ENCODE data around the gene KIF27. TPM values are rescaled to one million over a fixed set of nuclear protein-coding genes. Genes with fewer than 3 reads are reported as not detected.
"Not testable (repeated sequence)": the region's sequence is repeated elsewhere in the genome, so short reads cannot be mapped to it uniquely, and the experiment has no call there.

The KIF27 gene
- total RNA-seq, 1 donor: 2.7 TPM

DNA sequence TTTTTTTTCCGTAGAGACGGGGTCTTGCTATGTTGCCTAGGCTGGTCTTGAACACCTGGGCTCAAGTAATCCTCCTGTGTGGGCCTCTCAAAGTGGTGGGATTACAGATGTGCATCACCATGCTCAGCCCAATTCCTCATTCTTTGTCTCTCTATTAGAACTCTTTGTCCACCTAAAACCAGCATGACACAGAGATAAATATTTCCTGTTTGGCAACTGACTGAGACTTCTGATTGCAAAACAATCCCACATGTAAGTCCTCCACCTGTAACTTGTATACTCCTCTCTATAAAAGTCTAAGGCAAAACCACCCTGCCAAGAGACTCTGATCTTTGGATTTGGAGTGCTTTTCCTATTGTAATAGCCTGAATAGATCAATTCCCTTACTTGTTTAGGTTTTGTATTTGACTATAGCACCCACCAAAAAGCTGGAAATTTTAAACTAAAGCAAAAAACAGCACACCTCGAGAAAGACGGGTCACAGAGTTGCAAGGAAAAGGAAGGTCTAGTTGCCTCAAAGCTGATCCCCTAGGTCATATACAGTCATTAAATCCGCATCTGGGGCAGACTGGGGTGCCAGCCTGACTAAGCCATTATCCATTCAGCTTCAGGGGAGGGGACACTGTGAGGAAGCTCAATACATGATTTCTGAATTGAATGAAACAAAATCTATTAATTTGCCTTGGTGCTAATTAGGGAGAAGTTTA is 13.5 kb upstream of the KIF27 start:
- peak in 1 of 3 donors; percentile 15 for DNase-seq (ENCODE audit: low read depth in 2 of 3, low spot score in 2 of 3)

DNA sequence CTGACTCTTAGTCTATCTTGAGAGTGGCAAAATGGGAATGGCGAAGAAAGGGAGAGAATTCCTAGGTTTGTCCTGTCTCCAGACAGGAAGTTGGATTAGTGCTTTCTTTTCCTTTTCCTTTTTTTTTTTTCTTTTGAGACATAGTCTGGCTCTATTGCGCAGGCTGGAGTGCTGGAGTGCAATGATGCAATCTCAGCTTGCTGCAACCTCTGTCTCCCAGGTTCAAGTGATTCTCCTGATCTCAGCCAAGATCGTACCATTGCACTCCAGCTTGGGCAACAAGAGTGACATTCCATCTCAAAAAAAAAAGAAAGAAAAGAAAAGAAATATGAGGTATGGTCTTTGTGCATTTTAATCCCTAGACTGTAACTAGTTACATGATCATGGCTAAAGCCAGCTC is 12.6 kb upstream of the KIF27 start:
- DNase-seq (ENCODE audit: low read depth in 2 of 3, low spot score in 2 of 3): no peak

DNA sequence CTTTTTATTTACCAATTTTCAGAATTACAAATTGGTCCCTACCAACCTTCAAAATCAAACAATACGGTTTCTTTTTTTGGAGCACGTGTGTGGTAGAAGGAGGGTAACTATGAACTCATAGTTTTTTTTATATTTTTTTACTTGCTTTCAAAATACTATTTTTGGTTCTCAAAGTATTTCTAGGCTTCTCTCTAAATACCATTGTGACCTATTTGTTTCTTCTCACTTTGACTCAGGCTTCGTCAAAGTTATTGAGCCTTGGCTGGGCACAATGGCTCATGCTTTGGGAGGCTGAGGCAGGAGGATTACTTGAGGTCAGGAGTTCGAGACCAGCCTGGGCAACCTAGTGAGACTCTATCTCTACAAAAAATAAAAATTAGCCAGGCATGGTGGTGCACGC is 11.6 kb upstream of the KIF27 start:
- no peak for DNase-seq (ENCODE audit: low read depth in 2 of 3, low spot score in 2 of 3)

DNA sequence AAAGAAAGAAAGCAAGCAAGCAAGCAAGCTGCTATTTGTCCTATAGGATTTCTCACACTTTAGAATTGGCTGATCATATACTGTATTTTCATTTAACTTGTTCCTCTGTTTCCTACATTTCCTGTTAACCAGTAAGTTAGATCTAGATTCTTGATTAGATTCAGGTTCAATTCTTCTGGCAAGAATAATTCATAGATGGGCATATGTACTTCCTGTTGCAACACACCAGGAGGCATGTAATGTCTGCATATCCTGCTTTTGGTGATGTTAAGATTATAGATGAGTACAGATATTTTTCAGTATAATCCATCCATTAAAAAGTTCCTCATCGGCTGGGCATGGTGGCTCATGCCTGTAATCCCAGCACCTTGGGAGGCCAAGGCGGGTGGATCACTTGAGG is 10.8 kb upstream of the KIF27 start:
- peak in 1 of 3 donors; percentile 11 for DNase-seq (ENCODE audit: low read depth in 2 of 3, low spot score in 2 of 3)

DNA sequence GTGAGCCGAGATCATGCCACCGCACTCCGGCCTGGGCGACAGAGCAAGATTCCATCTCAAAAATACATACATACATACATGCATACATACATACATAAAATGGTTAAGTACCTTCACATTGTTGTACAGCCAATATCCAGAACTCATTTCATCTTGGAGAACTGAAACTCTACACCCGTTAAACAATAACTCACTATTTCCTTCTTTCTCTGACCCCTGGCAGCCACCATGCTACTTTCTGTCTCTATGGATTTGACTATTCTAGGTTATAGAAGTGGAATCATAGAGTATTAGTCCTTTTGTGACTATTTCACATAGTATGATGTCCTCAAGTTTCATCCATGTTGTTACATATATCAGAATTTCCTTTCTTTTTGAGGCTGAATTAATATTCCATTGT is 9.6 kb upstream of the KIF27 start:
- DNase-seq (ENCODE audit: low read depth in 2 of 3, low spot score in 2 of 3): no peak

DNA sequence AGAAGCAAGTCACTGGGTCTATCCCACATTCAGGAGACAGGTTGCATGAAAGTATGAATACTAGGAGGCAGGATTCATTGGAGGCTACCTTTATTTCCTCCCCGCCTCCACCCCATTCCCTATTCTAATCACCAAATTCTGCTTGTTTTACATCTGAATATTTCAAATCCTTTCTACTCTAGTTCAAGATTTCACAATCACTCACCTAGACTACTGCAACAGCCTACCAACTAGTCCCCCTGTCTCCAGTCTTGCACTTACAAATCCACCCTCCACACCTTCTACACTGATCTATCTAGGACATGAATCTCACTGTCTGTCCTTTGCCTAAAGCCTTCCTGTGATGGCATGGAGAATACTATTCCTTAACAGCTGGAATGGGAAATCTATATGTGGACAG is 6.4 kb upstream of the KIF27 start:
- no peak for DNase-seq (ENCODE audit: low read depth in 2 of 3, low spot score in 2 of 3)

DNA sequence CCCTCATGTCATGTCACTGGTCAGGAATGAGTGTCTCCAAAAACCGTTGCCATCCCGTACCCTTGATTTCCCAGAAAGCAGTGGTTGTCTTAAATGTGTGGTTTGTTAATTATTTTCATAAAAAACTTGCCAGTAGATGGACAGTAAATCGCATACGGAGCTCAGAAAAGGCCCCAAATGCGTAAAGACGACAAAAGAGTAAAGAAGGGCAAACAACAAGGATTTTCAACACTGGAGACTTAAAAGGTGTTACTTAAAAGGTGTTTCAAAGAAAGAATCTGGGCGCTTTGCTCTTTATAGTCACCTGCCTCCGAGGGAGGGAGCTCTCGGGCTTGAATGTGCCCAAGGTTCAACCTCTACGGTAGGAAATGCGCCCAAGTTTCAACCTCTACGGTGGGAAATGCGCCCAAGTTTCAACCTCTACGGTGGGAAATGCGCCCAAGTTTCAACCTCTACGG is 734 bp downstream of the KIF27 start:
- peak in 1 of 3 donors; percentile 39 for DNase-seq (ENCODE audit: low read depth in 2 of 3, low spot score in 2 of 3)

DNA sequence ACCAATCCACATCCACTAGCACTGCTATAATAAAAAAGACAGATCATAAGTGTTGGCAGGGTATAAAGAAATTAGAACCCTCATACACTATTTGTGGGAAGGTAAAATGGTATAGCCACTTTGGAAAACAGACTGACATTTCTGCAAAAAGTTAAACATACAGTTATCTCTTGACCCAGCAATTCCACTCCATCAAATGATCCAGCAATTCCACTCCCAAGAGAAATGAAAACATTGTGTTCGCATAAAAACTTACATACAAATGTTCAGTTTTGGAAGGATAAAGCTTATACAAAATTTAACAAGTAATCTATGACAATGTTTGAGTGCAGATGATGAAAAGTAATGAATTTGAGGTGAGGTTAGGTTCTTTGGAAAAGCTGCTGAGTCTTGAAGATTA is 2.1 kb downstream of the KIF27 start:
- DNase-seq (ENCODE audit: low read depth in 2 of 3, low spot score in 2 of 3): no peak

DNA sequence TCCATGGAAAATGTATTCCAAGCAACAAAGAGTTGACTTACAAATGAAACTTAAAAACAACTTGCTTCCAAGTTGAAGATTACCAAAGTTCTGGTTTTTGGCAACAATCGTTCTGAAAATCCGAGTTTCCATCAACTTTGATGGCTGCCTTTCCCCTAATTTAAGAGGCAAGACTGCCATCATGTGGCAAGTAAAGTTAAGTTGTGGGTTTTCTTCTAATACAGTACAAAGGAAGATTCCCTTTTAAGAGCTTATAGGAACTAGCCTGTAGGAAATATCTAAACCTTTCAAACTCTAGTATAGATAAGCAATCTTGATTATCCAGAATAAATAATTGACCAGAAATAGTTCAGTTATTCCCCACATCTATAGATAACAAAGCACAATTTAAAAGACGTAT is 9.0 kb downstream of the KIF27 start:
- DNase-seq (ENCODE audit: low read depth in 2 of 3, low spot score in 2 of 3): peak in 1 of 3 donors; percentile 42

DNA sequence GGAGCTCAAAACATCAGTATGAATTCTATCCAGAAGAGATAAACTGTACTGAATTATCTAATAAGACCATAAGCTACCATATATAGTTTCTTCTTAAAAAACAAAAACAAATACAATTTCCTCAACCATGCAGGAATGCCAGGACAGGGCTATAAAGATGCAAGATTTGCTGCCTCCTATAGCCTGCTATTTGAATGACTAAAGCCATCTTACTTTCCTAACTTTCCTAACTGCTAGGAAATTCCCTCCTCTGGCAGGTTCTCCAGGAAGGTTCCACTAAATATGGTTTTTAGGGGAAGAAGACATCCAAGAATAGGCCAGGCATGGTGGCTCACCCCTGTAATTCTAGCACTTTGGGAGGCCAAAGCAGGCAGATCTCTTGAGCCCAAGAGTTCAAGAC is 15.1 kb downstream of the KIF27 start:
- no peak for DNase-seq (ENCODE audit: low read depth in 2 of 3, low spot score in 2 of 3)

DNA sequence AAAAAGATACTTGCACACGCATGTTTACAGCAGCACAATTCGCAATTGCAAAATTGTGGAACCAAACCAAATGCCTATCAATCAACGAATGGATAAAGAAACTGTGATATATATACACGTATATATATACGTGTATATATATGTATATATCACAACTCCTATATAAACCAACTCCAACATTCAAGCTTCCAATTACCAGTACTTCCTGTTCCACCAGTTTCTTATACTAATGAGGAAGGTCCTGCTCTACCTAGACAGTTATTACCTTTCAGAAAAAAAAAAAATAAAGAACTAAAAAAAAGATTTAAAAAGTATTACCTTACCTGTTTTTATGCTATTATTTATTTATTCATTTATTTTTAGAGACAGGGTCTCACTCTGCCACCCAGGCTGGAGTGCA is 20.6 kb downstream of the KIF27 start:
- DNase-seq (ENCODE audit: low read depth in 2 of 3, low spot score in 2 of 3): not testable (repeated sequence)

DNA sequence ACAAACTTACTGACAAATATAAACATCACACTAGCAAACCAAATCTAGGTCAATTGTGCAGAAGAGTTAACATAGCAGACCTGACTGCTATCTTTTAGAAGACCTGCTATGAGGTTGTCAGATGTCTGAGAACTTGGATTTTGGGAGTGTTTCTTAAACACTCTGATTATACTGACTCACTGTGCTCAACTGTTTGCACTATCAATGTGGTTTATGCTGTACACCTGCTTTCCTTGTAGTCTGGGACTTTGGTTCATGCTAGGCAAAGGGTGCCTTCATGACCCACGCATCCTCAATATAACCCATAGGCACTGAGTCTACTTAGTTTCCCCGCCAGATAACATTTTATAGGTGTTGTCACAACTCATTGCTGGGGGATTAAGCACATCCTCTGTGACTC is 26.9 kb downstream of the KIF27 start:
- not testable (repeated sequence) for DNase-seq (ENCODE audit: low read depth in 2 of 3, low spot score in 2 of 3)

DNA sequence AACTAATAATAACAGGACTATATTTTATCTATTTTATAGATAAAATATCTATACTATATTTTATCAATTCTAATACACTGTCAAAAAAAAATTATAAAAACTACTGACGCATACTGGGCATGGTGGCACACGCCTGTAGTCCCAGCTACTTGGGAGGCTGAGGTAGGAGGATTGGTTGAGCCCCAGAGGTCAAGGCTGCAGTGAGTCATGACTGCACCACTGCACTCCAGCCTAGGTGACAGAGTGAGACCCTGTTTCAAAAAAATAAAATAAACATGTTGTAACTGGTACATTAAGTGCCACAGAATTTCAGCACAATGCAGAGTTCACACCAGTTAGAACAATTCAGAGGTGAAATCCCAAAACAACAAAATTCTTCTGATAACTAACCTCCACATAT is 34.7 kb downstream of the KIF27 start:
- DNase-seq (ENCODE audit: low read depth in 2 of 3, low spot score in 2 of 3): not testable (repeated sequence)

DNA sequence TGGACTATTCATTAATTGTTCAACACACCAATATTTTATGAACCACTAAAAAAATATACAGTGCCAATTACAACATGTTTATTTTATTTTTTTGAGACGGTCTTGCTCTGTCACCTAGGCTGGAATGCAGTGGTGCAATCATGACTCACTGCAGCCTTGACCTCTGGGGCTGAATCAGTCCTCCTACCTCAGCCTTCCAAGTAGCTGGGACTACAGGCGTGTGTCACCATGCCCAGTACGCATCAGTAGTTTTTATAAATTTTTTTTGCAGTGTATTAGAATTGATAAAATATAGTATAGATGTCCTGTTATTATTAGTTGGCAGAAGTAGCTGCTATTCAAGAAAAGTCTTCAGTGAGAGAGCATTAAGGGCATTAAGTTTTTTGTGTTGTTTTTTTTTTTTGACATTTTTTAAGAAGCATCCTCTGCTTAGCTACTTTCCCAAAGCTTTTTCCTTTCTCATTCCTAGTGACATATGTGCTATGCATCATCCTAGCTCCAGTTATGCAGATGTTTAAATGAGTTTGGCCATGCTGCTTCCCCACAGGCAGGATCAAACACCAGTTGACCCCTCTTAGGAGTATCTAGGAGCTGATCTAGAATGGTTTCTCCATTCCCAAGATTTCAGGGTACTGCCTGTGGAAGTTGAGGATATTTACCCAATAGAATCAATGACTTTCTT is 35.5 kb downstream of the KIF27 start:
- DNase-seq (ENCODE audit: low read depth in 2 of 3, low spot score in 2 of 3): not testable (repeated sequence)

DNA sequence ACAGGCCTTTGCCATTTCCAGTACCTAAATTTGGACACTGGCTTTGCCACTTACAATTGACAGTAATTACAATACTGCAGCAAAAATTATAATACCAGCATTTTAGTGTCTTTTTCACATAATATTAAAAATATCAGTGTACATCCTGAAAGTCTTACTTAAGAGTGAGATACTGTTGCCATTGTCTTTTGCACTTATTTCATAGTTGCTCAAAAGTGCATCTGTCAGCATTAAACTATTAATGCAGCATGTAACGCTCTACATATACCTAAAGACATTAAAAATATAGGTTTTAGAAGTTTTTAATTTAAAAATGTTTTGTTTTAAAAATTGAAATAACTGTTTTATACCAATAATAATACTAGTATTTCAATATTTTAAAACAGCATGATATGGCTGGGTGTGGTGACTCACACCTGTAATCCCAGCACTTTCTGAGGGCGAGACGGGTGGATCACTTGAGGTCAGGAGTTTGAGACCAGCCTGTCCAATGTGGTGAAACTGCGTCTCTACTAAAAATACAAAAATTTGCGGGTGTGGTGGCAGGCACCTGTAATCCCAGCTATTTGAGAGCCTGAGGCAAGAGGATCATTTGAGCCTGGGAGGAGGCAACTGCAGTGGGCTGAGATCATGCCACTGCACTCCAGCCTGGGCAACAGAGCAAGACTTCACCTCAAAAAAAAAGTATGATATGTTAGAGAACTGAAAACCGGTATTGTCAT is 39.4 kb downstream of the KIF27 start:
- not testable (repeated sequence) for DNase-seq (ENCODE audit: low read depth in 2 of 3, low spot score in 2 of 3)

DNA sequence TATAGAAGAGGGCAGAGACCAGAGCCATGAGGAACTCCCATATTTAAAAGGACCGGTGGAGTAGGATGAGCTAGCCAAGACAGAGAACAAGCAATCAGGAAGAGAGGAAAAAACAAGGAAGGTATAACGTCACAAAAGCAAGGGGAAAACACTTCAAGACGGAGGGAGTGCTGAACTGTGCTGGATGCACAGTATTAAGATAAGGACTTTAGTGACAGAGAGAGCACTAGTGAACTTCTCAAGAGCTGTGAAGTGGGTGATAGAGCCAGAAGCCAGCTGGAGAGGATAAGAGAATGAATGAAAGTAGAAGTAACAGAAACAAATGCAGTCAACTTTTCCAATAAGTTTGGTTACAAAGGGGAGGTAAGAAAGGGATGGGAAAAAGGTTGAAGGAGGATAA is 45.7 kb downstream of the KIF27 start:
- DNase-seq (ENCODE audit: low read depth in 2 of 3, low spot score in 2 of 3): not testable (repeated sequence)

DNA sequence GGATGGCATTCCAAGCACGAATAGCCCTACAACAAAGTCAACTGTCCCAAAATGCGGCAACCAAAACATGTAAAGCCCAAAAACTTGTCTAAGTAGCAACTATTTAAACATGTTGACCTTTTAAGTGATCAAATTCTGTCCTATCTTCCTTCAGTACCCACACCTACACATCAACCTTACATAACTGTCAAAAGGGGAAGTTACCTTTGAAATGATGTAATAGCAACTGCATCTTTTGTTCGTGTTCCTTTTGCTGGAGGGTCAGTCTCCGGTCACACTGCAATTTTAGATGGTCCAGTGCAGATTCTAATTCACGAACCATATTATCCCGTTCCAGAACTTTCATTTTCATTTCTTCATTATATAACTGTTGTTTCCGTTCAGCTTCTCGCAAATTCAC is 71.3 kb downstream of the KIF27 start:
- not testable (repeated sequence) for DNase-seq (ENCODE audit: low read depth in 2 of 3, low spot score in 2 of 3)

DNA sequence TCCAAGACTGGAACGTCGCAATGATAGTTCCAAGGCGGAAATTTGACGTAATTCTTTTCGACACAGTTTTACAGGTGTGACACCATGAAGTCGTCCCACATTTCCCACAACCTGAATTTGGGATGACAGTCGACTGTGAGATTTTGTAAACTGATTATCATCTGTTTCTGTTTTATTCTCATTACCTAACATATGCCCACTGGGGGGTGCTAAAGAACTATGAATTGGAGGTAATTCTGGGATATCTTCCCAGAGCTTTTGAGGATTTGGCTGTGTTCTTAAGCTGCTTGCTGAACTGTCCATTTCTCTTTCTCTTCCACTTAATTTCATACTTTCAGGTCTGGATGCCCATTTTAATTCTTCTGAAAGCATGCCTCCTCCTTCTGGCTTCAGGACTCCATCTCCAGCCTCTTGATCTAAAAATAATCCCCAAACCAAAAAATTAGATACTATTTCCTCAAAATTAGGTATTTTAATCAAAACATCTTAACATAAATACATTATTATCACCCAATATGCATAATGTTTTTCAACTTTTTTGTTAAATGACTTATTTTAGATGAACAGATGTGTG is 84.1 kb downstream of the KIF27 start:
- DNase-seq (ENCODE audit: low read depth in 2 of 3, low spot score in 2 of 3): not testable (repeated sequence)

DNA sequence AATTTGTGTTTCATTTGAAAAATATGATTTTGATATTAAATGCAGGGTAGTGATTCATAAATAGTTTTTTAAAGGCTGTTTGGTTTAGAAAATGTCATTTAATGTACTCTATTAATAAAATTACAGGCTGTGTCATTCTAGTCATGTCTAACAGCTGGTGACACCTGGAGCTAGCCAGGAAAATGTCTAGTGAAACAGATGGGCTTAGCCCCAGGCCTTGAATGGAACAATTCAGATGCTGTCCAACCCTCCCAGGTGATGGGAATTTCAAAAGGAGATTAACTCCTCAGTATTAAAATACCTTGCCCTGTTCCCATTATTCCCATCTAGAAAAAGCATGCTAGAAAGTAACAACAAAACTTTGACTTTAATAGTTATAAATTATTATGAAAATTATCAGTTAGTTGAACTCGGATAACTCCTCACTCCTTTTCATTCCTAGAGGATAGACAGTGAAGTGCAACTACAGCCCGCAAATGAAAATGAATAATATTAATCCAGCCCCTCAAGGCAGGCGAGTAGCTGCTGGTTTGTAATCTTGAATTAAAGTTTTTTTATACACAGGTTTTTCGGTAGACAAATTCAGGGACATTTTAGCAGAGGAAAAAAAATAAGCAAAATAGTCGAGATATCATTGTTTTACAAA is 90.7 kb downstream of the KIF27 start:
- not testable (repeated sequence) for DNase-seq (ENCODE audit: low read depth in 2 of 3, low spot score in 2 of 3)

DNA sequence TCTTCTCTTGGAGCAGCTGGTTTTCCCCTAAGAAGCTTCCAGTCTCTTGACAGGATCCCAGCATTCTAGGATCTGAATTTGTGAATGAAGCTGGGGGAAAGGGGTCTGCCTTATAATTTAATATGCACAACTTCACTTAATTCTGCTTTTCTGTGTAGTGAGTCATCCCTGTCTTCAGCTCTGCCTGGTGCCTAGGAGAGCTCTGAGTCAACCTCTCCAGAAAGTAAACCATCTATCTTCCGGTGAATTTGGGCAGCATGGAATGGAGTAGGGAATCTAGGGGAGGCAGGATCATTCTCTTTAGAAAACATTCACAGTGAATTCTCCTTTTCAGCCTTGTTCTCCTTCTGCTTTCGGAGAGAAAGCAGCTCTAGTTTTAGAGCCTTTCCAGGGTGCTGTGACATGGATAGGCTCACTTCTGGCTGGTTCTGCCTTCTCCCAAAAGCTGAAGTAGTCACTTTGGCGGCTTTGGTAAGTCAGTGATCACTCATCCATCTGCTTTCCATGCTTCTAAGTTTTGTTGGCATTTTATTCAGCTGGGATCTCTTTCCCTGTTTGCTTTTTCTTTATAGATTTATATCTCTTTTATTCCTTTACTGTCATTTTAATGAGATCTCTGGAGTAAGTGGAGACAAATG is 96.1 kb downstream of the KIF27 start:
- DNase-seq (ENCODE audit: low read depth in 2 of 3, low spot score in 2 of 3): not testable (repeated sequence)

All from hematopoietic multipotent progenitor cell (in vitro differentiated cells).